ENCODE measurements around the gene CDCP2. TPM values are rescaled to one million over a fixed set of nuclear protein-coding genes. Genes with fewer than 3 reads are reported as not detected.

CDCP2 gene
- total RNA-seq, 4 donors from 2014 or later = 0.19 TPM; not detected in 3

DNA sequence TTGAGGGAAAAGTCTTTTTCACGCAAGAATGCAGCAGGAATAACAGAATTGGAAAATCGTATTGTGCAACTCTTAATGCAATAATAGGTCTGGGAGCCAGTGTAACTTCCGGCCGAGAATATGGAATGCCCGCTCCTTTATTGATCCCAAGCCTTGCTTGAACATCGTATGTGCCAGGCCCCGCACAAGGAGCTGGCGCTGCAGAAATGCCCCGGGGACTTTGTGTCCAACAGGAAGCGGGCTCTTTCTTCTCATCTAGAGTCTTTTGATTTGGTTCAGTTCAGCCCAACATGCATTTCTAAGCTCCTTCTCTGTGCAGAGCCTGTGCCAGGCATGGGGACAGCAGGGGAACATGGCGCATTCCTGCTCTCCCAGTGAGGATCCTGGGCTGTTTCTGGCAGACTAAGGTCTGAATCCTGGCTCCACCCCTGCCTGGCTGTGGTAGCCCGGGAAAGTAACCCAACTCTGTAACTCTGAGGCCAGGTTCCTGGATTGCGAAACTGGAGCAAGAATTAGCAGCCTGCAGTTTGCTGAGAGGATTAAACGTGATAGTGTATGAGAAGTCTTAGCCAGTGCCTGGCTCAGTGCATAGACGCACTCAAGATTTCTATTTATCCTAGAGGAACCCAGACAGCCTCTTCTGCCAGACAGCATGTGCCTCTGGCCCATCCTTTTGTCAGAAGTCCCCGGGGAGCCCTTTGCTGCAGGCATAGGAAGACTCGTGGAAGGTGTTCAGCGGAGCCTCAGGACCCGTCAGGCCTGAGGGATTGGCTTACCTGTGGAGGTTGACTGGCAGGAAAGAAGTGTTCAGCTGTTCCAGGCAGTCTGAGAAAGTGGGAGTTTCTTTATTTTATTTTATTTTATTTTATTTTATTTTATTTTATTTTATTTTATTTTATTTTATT, 987 bp upstream of the CDCP2 start:
- TF ChIP-seq, protein P1, sequence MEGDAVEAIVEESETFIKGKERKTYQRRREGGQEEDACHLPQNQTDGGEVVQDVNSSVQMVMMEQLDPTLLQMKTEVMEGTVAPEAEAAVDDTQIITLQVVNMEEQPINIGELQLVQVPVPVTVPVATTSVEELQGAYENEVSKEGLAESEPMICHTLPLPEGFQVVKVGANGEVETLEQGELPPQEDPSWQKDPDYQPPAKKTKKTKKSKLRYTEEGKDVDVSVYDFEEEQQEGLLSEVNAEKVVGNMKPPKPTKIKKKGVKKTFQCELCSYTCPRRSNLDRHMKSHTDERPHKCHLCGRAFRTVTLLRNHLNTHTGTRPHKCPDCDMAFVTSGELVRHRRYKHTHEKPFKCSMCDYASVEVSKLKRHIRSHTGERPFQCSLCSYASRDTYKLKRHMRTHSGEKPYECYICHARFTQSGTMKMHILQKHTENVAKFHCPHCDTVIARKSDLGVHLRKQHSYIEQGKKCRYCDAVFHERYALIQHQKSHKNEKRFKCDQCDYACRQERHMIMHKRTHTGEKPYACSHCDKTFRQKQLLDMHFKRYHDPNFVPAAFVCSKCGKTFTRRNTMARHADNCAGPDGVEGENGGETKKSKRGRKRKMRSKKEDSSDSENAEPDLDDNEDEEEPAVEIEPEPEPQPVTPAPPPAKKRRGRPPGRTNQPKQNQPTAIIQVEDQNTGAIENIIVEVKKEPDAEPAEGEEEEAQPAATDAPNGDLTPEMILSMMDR (IDR thresholded peaks at IDR 0.05) = no peak
- peak; percentile 64 for ATAC-seq (ENCODE audit: low FRiP score)
- no peak for DNase-seq (ENCODE audit: low spot score)

DNA sequence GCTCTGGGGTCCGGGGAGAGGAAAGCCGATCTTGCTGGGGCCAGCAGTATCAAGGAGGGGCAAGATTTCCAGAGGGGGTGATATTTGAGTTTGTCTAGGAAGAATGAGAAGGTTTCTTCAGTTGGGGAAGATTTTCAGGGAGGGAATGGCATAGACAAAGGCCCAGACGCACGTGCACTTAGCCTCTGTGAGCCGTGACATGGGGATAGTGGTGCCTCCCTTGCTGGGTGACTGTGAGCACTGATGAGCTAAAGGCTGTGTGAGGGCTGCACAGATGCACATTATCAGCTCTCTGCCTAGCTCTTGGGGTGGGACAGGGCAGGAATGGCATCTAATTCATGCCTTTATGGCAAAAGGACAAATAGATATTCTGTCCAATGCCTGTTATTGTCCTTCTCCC, 1.8 kb downstream of the CDCP2 start:
- DNase-seq (ENCODE audit: low spot score) (no peak), ATAC-seq (ENCODE audit: low FRiP score) (no peak)
- TF ChIP-seq, protein P1 (IDR thresholded peaks at IDR 0.05) = no peak

DNA sequence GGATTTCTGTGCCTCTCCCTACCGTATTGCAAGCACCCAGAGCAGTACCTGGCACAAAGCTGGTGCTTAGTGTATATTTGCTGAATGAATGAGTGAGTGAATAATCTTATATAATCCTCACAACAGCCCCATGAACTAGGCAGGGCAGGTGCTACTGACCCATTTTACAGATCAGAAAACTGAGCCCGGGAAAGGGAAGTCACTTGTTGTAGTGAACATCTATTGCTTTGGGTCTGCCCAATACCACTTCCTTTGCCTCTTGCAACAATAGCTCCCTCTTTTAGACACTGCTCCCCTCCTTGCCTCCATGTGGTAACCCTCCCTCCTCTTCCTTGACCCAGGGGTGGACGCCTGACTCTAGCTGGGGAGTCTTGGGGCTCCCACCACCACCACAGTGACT, 3.1 kb downstream of the CDCP2 start:
- no peak for ATAC-seq (ENCODE audit: low FRiP score)
- TF ChIP-seq, protein P1 (IDR thresholded peaks at IDR 0.05) = no peak
- no peak for DNase-seq (ENCODE audit: low spot score)

DNA sequence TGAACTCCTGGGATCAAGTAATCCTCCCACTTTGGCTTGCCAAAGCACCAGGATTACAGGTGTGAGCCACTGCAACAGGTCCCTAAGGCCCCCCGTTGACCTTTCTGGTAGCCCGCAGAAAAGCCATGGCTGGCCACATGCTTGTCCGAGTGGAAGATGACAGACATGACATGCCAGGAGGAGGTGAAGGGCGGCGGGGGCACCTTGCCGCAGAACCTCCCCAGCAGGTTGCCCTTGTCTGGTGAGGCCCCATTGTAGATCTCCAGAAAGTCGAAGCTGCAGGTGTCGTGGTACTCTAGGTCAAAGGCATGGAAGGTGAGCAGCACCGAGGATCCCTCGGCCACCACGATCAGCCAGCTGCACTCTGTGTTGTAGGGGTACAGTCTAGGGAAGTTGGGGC, 8.4 kb downstream of the CDCP2 start:
- TF ChIP-seq, protein P1 (IDR thresholded peaks at IDR 0.05) = no peak
- DNase-seq (ENCODE audit: low spot score) = no peak
- no peak for ATAC-seq (ENCODE audit: low FRiP score)

DNA sequence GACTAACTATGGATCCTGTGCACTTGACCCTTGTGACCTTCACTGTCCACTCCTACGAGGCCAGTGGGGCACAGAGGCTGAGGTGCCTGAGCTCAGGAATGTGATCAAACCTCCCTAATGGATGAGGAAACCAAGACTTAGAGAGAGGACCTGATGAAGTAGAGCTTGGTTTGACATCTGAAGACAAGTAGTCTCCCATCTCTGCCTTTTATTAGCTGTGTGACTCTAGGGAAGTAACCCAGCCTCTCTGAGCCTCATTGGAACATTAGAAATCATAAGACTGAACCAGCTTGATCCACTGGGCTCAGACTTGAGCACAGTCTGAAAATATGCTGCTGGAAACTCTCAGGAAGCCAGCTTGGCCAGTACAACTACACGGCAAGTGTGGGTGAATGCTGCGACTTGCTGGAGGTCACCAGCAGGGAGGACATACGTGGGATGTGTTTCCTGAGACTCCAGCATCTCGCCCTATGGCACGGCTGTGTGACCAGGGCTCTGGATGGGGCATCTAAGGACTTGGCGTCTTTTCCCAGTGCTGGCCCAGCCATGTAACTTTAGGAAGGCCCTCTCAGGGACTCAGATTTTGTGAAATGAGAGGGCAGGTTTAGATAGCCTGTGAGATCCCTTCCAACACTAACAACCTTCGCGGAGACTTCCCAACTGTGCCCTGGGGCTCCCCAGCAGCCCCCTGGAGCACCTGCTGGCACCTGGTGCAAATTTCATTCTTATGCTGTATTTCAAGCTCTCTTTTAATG, 10.5 kb downstream of the CDCP2 start:
- TF ChIP-seq, protein P1 (IDR thresholded peaks at IDR 0.05) = no peak
- no peak for ATAC-seq (ENCODE audit: low FRiP score)
- DNase-seq (ENCODE audit: low spot score) = no peak

DNA sequence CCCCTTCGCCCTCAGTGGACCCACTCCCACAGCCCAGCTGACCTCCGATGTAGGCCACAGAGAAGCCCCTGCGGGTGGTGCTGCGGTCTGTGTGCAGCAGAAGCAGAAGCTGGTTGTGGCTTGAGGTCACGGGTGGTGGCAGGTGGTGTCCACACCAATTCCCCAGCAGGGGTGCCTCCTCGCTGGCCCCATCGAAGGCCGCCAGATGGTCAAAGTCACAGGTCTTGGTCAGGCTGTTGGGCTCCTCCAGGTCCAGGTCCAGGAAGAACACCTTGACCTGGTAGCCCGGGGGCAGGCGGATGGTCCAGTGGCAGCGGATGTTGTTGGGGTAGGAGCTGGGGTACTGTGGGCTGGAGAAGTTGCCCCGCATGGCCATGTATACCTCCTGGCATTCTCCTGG, 13.1 kb downstream of the CDCP2 start:
- TF ChIP-seq, protein P1 (IDR thresholded peaks at IDR 0.05) = no peak
- ATAC-seq (ENCODE audit: low FRiP score) (no peak), DNase-seq (ENCODE audit: low spot score) (no peak)
